Endodermal cell (in vitro differentiated cells): Measurements from ENCODE around the gene SLC44A1. TPM values are rescaled to one million over a fixed set of nuclear protein-coding genes. Genes with fewer than 3 reads are reported as not detected.

Source experiments
- DNase-seq: peaks from one replicate; pipeline ENCODE4 v3.0.0-alpha.2; 2017
- H3K27ac ChIP-seq: 2 replicates; pipeline ENCODE4 v1.5.1; 2013; ENCODE audit warnings: mild to moderate bottlenecking, low read depth, low read length, moderate library complexity
- H3K27me3 ChIP-seq: 2 replicates; pipeline ENCODE4 v1.6.1; 2013; ENCODE audit warnings: mild to moderate bottlenecking, low read length, moderate library complexity; ENCODE audit not compliant: insufficient read depth, control insufficient read depth, poor library complexity, severe bottlenecking
- H3K36me3 ChIP-seq: 2 replicates; pipeline ENCODE4 v1.7.0; 2013; ENCODE audit warnings: mild to moderate bottlenecking, low read length, moderate library complexity; ENCODE audit not compliant: control insufficient read depth, insufficient read depth
- H3K4me1 ChIP-seq: one replicate; pipeline ENCODE4 v1.7.0; 2013; ENCODE audit warnings: low read length; ENCODE audit not compliant: control insufficient read depth, insufficient read depth
- H3K4me3 ChIP-seq: 2 replicates; pipeline ENCODE4 v1.5.1; 2013; ENCODE audit warnings: mild to moderate bottlenecking, low read length, moderate library complexity
- H3K9ac ChIP-seq: 2 replicates; pipeline ENCODE4 v1.6.1; 2013; ENCODE audit warnings: mild to moderate bottlenecking, low read length, moderate library complexity; ENCODE audit not compliant: poor library complexity, severe bottlenecking; ENCODE audit errors: extremely low read depth
- H3K9me3 ChIP-seq: 2 replicates; pipeline ENCODE4 v1.6.1; 2013; ENCODE audit warnings: mild to moderate bottlenecking, low read length, moderate library complexity; ENCODE audit not compliant: control insufficient read depth
- H3K27ac Mint-ChIP-seq: 2 replicates; pipeline ENCODE4 v1.8.0; 2020; ENCODE audit warnings: mixed read lengths
- H3K27me3 Mint-ChIP-seq: 2 replicates; pipeline ENCODE4 v1.8.0; 2021; ENCODE audit warnings: mild to moderate bottlenecking, mixed read lengths; ENCODE audit not compliant: insufficient read depth
- H3K36me3 Mint-ChIP-seq: 2 replicates; pipeline ENCODE4 v1.8.0; 2020; ENCODE audit warnings: low read depth, mixed read lengths
- H3K4me1 Mint-ChIP-seq: 2 replicates; pipeline ENCODE4 v1.8.0; 2020; ENCODE audit warnings: mixed read lengths
- H3K4me3 Mint-ChIP-seq: 2 replicates; pipeline ENCODE4 v1.8.0; 2020; ENCODE audit warnings: mild to moderate bottlenecking, moderate library complexity, mixed read lengths
- H3K9me3 Mint-ChIP-seq: 2 replicates; pipeline ENCODE4 v1.8.0; 2020; ENCODE audit warnings: mild to moderate bottlenecking, mixed read lengths
- WGBS, 2 experiments: methylation state at CpG; one replicate each; pipeline versions ENCODE4 v1.1.5 to v1.1.7; 2013; ENCODE audit warnings: missing lambda C conversion rate in 2 of 2, mixed read lengths in 1 of 2; ENCODE audit not compliant: insufficient coverage in 1 of 2, insufficient read length in 1 of 2; 5-methylcytosine and 5-hydroxymethylcytosine counted together
- total RNA-seq, 2 donors: library from RNA; stranded (reverse); fragmentation: NEBNext Ultra II Directional in 1 of 2; extraction: Animal tissue kit (Norgen Biotek cat#: 25700) in 1 of 2; gene quantifications; 2 replicates in 1 of 2; 3 replicates in 1 of 2; pipeline ENCODE4 v1.2.1, GENCODE V29; 2021
- TF ChIP-seq, protein P1 (sequence below): fragments of 200-600 bp; sonication (generic); conservative IDR thresholded peaks from 2 replicates; pipeline ENCODE4 v1.5.0; 2021; ENCODE audit warnings: antibody characterized with exemption, mild to moderate bottlenecking

The SLC44A1 gene
- total RNA-seq, 2 donors from 2014 or later: 69.7 to 73.4 TPM

- Histone ChIP-seq H3K27me3 (no peaks in the 10 kb centered on the region), H3K9ac (no peak overlapping the region), H3K36me3 (no peaks in the 10 kb centered on the region), H3K4me1 (no peaks in the 10 kb centered on the region), H3K4me3 (no peak overlapping the region), H3K27ac (no peak overlapping the region), H3K9me3 (no peaks in the 10 kb centered on the region)
- Mint-ChIP-seq H3K9me3 (peaks cover 2% of the 10 kb centered on the region), H3K27ac (no peak overlapping the region), H3K36me3 (peaks cover 15% of the 10 kb centered on the region), H3K4me3 (no peak overlapping the region), H3K27me3 (no peaks in the 10 kb centered on the region), H3K4me1 (peaks cover 15% of the 10 kb centered on the region)
- WGBS, 2 experiments: 88 to 91% methylated on average over 1 of the region's 1 CpG
- no peak for DNase-seq
- TF ChIP-seq, protein P1, sequence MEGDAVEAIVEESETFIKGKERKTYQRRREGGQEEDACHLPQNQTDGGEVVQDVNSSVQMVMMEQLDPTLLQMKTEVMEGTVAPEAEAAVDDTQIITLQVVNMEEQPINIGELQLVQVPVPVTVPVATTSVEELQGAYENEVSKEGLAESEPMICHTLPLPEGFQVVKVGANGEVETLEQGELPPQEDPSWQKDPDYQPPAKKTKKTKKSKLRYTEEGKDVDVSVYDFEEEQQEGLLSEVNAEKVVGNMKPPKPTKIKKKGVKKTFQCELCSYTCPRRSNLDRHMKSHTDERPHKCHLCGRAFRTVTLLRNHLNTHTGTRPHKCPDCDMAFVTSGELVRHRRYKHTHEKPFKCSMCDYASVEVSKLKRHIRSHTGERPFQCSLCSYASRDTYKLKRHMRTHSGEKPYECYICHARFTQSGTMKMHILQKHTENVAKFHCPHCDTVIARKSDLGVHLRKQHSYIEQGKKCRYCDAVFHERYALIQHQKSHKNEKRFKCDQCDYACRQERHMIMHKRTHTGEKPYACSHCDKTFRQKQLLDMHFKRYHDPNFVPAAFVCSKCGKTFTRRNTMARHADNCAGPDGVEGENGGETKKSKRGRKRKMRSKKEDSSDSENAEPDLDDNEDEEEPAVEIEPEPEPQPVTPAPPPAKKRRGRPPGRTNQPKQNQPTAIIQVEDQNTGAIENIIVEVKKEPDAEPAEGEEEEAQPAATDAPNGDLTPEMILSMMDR: no peak
Measured at GRCh38 chr9:105329719-105330062, 85.2 kb downstream of the SLC44A1 start.

GRCh38 chr9:105330201-105330600 lies 85.8 kb downstream of the SLC44A1 start:
- Histone ChIP-seq H3K9me3 (no peaks in the 10 kb centered on the region), H3K27ac (no peak overlapping the region), H3K9ac (no peak overlapping the region), H3K4me3 (no peak overlapping the region), H3K36me3 (no peaks in the 10 kb centered on the region), H3K4me1 (no peaks in the 10 kb centered on the region), H3K27me3 (no peaks in the 10 kb centered on the region)
- Mint-ChIP-seq H3K4me1 (peaks cover 15% of the 10 kb centered on the region), H3K27ac (no peak overlapping the region), H3K9me3 (no peaks in the 10 kb centered on the region), H3K4me3 (no peak overlapping the region), H3K36me3 (peaks cover 12% of the 10 kb centered on the region), H3K27me3 (no peaks in the 10 kb centered on the region)
- DNase-seq: no peak
- TF ChIP-seq, protein P1: no peak

GRCh38 chr9:105330755-105331154 lies 86.3 kb downstream of the SLC44A1 start:
- TF ChIP-seq, protein P1: no peak
- Histone ChIP-seq H3K36me3 (peaks cover 5% of the 10 kb centered on the region), H3K27me3 (no peaks in the 10 kb centered on the region), H3K4me3 (no peak overlapping the region), H3K27ac (no peak overlapping the region), H3K4me1 (no peaks in the 10 kb centered on the region), H3K9me3 (no peaks in the 10 kb centered on the region), H3K9ac (no peak overlapping the region)
- no peak for DNase-seq
- no peaks in the 10 kb centered on the region for H3K9me3 Mint-ChIP-seq
- H3K36me3 Mint-ChIP-seq: peaks cover 9% of the 10 kb centered on the region
- no peak overlapping the region for H3K27ac Mint-ChIP-seq
- no peaks in the 10 kb centered on the region for H3K27me3 Mint-ChIP-seq
- no peak overlapping the region for H3K4me3 Mint-ChIP-seq
- H3K4me1 Mint-ChIP-seq: peaks cover 15% of the 10 kb centered on the region
